Stimulated activated CD8-positive, alpha-beta memory T cell treated with anti-CD3 and anti-CD28 coated beads, Interleukin-2, amount 100 ng/mL, for 1 hour (primary cell): ENCODE measurements around the gene TPM3.
A peak's percentile ranks its signal among the peaks of the same experiment; 100 is the strongest.
"Not testable (repeated sequence)": the region's sequence is repeated elsewhere in the genome, so short reads cannot be mapped to it uniquely, and the experiment has no call there.

Source experiments
- DNase-seq, 2 donors: peaks; one replicate each; pipeline ENCODE4 v3.0.0-alpha.2; 2020; ENCODE audit warnings: low read depth in 2 of 2

Gene TPM3

GRCh38 chr1:154205778-154206177, 13.9 kb upstream of the TPM3 start:
- DNase-seq = not testable (repeated sequence)

DNA sequence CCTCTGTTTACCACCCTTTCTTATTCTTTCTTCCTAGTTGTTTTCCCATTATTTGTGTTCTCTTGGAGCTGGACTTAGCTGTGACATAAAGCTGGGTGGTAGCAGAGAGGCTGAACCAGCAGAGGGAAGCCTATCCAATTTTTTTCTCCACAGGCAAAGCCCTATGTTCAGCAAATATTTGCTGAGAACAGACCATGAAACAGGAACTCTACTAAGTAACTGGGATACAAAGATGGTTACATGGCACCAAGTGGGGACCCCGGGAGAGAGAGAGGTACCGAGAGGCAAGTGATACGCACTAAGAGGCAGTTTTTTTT, 7.6 kb upstream of the TPM3 start:
- no peak for DNase-seq

- peak in 1 of 2 donors; percentile 26 for DNase-seq
Observed at GRCh38 chr1:154198756-154199562, 7.1 kb upstream of the TPM3 start.

GRCh38 chr1:154193821-154194220, 1.9 kb upstream of the TPM3 start:
- no peak for DNase-seq

- no peak for DNase-seq
Observed at GRCh38 chr1:154192476-154192875, 576 bp upstream of the TPM3 start.

- no peak for DNase-seq
Observed at GRCh38 chr1:154190550-154190949, 1.4 kb downstream of the TPM3 start.

DNA sequence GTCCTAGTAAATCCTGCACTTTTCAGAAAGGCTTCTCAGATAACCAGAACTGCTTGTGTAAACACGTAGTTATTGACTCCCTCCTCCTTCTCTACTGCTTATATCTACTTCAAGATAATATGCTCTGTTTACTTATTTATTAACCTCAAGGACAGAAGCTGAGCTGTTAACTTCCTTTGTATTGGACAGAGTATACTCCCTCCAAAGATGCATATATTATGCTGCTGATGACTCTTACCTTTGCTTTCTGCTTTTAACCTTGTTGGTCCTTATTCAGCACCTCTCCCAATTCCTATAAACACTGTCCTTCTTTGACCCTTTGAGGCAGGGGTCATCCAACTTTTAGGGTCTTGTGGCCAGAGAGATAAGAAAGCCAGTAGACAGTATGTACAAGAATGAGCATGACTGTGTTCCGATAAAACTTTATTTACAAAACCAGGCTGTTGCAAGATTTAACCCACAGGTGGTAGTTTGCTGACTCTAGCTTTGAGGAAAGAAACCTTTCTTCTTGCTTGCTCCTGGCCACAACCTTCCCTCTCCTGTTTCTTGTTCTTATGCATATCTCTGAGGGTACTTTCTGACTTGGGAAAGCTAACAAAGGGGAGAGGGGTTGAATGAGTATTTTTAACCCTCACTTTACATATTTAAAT, 4.9 kb downstream of the TPM3 start:
- DNase-seq = no peak

GRCh38 chr1:154186177-154186576, 5.7 kb downstream of the TPM3 start:
- DNase-seq = peak in 1 of 2 donors; percentile 42

GRCh38 chr1:154183046-154183915, 8.6 kb downstream of the TPM3 start:
- peak; percentile 89 to 91 for DNase-seq

DNA sequence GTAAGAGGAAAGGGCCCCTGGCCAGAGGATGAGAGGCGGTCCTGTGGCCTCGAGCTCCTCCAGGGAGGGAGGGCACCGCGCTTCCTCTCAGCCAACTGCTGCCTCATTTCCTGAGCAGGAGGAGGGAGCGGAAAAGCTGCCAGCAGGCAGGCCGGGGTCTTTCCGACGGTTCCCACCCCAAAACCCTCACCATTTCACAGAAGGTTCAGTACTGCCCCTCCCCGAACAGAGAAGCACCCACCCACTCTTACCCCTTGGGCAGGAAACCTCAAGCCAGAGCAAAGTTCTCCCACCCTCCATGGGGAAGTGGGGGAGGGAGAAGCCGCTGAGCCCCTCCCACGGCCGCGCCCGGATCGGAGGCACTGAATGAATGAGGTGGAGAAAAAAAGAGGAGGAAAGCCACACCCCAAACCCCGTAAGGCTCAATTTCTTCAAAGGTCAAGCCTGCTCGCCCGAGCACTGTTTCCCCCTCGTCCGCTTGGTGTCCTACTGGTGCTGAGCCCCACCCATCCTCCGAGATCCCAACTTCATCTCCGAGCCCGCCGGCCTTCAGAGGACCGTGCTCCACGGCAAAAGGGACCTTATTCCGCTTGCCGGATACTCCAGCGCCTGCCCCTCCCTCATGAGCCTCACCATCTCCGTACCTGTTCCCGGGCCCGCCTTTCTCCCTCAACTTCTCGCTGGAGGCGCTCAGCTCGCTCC, 9.4 kb downstream of the TPM3 start:
- peak; percentile 13 to 35 for DNase-seq

- DNase-seq = no peak
Observed at GRCh38 chr1:154181944-154182343, 10.0 kb downstream of the TPM3 start.

GRCh38 chr1:154179946-154180687, 11.8 kb downstream of the TPM3 start:
- DNase-seq = no peak

DNA sequence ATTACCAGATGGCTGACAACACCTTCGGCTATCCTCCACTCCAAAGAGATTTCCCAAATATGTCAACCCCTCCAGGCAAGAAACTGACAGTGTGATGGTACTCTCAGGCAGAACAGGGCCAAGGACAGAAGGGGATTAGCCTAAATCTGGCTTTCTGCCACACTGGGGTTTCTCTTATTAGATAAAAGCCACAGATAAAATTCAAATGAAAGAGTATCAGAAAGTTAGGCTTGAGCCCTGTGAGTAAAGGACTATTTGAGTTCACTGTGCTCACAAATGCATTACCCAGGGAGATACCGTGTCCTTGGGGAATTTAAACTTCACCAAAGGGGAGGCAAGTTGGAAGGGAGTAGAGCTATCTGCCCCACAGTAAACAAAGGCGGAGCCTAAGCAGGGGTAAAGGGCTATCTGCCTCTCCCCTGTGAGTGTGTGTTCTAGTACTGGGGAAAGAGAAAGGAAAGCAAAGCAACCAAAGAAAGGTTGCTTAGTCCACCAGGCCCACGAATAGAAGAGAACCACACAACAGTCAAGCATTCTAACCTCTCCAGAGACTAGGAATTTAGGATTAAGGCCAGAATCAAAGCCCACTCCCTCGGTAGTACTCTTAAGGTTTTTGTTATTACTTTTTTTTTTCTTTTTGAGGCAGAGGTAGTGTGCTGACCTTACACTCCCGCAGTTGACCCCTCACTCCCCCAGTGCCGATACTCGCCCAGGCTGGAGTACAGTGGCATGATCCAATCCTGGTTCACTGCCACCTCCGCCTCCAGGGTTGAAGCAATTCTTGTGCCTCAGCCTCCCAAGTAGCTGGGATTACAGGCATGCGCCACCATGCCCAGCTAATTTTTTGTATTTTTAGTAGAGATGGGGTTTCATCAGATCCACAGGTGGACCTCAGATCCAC, 12.7 kb downstream of the TPM3 start:
- no peak for DNase-seq

DNA sequence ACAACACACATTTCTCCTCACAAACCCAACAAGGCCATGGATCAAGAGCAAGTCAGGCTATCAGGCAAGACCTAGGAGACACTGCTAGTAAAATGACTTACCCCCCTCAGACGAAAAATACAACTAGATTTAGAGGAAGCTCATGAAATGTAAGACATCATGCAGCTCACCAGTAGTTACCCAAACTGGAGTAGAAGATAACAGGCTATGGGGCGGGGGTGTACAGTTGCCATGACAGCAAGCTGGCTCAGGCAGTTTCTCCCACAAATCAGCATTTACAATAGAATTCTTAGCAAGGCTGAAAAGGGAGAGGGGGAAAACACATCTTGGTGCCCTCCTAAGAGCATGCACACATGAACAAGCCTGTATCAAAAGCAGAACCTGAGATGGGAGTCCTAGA, 13.9 kb downstream of the TPM3 start:
- DNase-seq = no peak

DNA sequence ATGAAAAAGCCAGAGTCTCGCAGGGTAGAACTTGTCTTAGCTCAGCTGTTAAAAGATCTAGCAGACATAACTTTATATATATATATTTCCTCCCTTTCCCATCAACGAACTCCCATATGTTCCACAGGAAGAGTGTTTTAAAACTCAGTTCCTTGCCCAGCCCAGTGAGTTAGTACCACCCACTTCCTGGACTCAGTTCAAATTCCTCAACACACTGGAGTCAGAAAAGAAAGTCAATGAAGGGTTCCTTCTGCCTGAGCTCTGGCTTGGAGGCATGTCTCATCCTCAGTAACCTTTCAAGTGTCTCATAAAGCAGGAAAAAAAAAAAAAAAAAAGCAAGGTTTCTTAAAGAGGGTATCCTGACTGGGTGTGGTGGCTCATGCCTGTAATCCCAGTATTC, 15.6 kb downstream of the TPM3 start:
- DNase-seq = no peak

DNA sequence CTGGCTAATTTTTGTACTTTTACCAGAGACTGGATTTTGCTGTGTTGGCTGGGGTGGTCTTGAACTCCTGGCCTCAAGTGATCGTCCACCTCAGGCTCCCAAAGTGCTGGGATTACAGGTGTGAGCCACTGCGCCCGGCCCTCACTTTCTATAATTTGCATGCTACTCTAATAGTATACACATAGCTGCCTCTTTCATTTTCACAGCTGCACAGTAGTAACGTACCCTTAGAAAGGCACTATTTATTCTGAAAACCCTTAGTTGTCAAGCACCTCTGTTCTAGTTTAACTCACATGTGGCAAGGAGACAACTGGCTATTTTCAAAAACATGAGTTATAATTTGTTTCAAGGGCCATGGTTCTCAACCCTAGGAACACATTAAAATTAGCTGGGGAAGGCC, 17.2 kb downstream of the TPM3 start:
- DNase-seq = no peak

GRCh38 chr1:154171880-154172279, 20.0 kb downstream of the TPM3 start:
- DNase-seq = no peak

GRCh38 chr1:154171223-154171583, 20.7 kb downstream of the TPM3 start:
- no peak for DNase-seq

DNA sequence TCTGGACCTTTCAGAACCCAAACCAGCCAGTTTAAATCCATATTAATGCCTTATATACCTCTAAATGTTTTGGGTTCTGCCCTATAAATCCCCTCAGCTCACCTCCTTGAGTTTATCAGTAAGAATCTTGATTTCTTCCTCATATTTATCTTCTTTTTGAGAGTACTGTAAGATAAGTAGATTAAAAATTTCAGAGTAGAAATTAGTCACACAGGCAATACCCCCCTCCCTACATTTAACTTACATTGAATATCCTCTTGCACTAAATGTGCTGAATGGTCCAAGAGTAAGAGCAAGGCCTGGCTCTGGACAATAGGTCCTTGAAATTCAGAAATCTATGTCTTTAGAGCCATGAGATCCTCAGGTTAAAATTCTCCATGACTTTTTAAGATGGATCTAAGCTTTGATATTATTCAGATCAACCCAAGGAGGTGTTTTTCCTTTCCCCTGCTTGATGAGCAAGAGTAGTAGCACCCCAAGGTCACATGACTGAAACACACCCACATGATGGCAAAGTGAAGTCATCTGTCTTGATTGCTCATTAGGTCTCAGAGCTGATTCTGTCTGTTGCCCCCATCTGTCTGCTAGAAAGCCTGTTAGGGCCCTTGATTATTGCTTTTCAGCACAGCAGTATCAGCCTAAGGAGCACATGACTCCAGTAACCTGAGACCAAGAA, 21.2 kb downstream of the TPM3 start:
- no peak for DNase-seq

GRCh38 chr1:154167461-154167860, 24.4 kb downstream of the TPM3 start:
- DNase-seq = no peak
